ENCODE results near the gene ESAM. TPM values are rescaled to one million over a fixed set of nuclear protein-coding genes. Genes with fewer than 3 reads are reported as not detected.
A peak's percentile ranks its signal among the peaks of the same experiment; 100 is the strongest.

Gene ESAM
- total and polyA plus RNA-seq, 2 donors (not counting 1 experiment from before 2014, with no cell fraction given) = 1.4 to 14.5 TPM

GRCh38 chr11:124746621-124747243 is 15.4 kb downstream of the ESAM start:
- Histone ChIP-seq H3K4me2 (replicated peaks; ENCODE audit: low read depth, low read length, poor library complexity, severe bottlenecking) (peak overlapping the region; percentile 97), H3K79me2 (ENCODE audit: control insufficient read depth, insufficient read depth, low read length) (peaks cover 5% of the 10 kb centered on the region), H3K36me3 (replicated peaks in 1 of 2; ENCODE audit: control extremely low read depth in 1 of 2, control insufficient read depth in 1 of 2, extremely low read depth in 1 of 2, insufficient read depth in 2 of 2, low read length in 1 of 2) (no peaks in the 10 kb centered on the region), H3K9me3 (ENCODE audit: control extremely low read depth in 1 of 3, control insufficient read depth in 2 of 3, insufficient read depth in 1 of 3, low read length in 2 of 3) (no peaks in the 10 kb centered on the region), H3K4me1 (ENCODE audit: control insufficient read depth in 2 of 2, insufficient read depth in 2 of 2, low read length in 2 of 2) (peaks cover 24 to 42% of the 10 kb centered on the region in 2 donors), H3K9ac (ENCODE audit: low read length) (peak overlapping the region; percentile 79), H3K27ac (ENCODE audit: low read length in 2 of 2) (peak overlapping the region; percentile 43 to 59), H3K4me3 (ENCODE audit: control extremely low read depth in 1 of 5, extremely low read depth in 1 of 5, insufficient read depth in 1 of 5, low read depth in 2 of 5, low read length in 4 of 5) (peak overlapping the region; percentile 62 to 97 (median 83)), H3K27me3 (replicated peaks in 1 of 4; ENCODE audit: control extremely low read depth in 1 of 4, control insufficient read depth in 3 of 4, insufficient read depth in 4 of 4, low read length in 3 of 4) (peaks cover 0 to 3% (median 0%) of the 10 kb centered on the region in 4 experiments), H2AFZ (ENCODE audit: insufficient read depth, low read depth, low read length, poor library complexity, severe bottlenecking) (peak overlapping the region; percentile 93), H4K20me1 (ENCODE audit: control insufficient read depth, insufficient read depth, low read length, poor library complexity, severe bottlenecking) (no peaks in the 10 kb centered on the region)
- intact Hi-C loops (cut with micrococcal nuclease) = loop anchor here (1.0 to 5.0 kb wide), 9 partner anchors 7 to 1006 kb away; partner anchors contain the start of genes CCDC15, MSANTD2, NRGN and SIAE
- 2% methylated on average over 32 of the region's 37 CpGs for WGBS (ENCODE audit: insufficient coverage)
- TF ChIP-seq EZH2 (IDR thresholded peaks at IDR 0.05; ENCODE audit: borderline replicate concordance, insufficient read depth, low read depth, low read length, poor library complexity, severe bottlenecking) = no peak
- TF ChIP-seq CTCF (IDR thresholded peaks at IDR 0.05) = peak; percentile 67
- no peaks in the 10 kb centered on the region for H3K9me3 Mint-ChIP-seq (ENCODE audit: insufficient read depth)
- DNase-seq (peak; percentile 90), ATAC-seq (ENCODE audit: low read depth) (peak; percentile 90)
- no peaks in the 10 kb centered on the region for H3K27me3 Mint-ChIP-seq
- peaks cover 35% of the 10 kb centered on the region for H3K4me1 Mint-ChIP-seq
- ChIA-PET CTCF (interaction anchor here (0.8 to 9.8 kb wide), 20 partner anchors 9 to 130 kb away, joined by 3 to 153 read pairs (median 5); partner anchors contain the start of genes ESAM, SIAE, SPA17 and TBRG1), POLR2A (interaction anchor here (1.2 to 2.1 kb wide), 5 partner anchors 11 to 73 kb away, joined by 4 to 9 read pairs (median 7); partner anchors contain the start of genes ESAM, MSANTD2, SIAE and SPA17)
- H3K27ac Mint-ChIP-seq = peak overlapping the region; percentile 97
- H3K4me3 Mint-ChIP-seq = peak overlapping the region; percentile 99
